HG02870 (cell line): ENCODE measurements around the gene CCDC192.
"Not testable (repeated sequence)": the region's sequence is repeated elsewhere in the genome, so short reads cannot be mapped to it uniquely, and the experiment has no call there.

ENCODE experiments used
- ATAC-seq: cut with Tn5 transposase; IDR thresholded peaks from one replicate; pipeline ENCODE4 v1.9.1; 2021; ENCODE audit warnings: mild to moderate bottlenecking, moderate library complexity; ENCODE audit not compliant: unreplicated experiment

The CCDC192 gene

GRCh38 chr5:127697894-127698600 lies 5.1 kb upstream of the CCDC192 start:
- ATAC-seq, result no peak

GRCh38 chr5:127699416-127699815 lies 3.8 kb upstream of the CCDC192 start:
- no peak for ATAC-seq

- ATAC-seq, result no peak
Observed at GRCh38 chr5:127700237-127700766, 2.9 kb upstream of the CCDC192 start.

- ATAC-seq, result no peak
Observed at GRCh38 chr5:127702434-127702833, 757 bp upstream of the CCDC192 start.

GRCh38 chr5:127705120-127705892 lies 2.1 kb downstream of the CCDC192 start:
- ATAC-seq, result peak; percentile 46

GRCh38 chr5:127706691-127707090 lies 3.5 kb downstream of the CCDC192 start:
- no peak for ATAC-seq

- no peak for ATAC-seq
Observed at GRCh38 chr5:127707209-127707608, 4.0 kb downstream of the CCDC192 start.

GRCh38 chr5:127713083-127713482 lies 9.9 kb downstream of the CCDC192 start:
- ATAC-seq, result not testable (repeated sequence)

- ATAC-seq, result no peak
Observed at GRCh38 chr5:127718181-127718580, 15.0 kb downstream of the CCDC192 start.

- no peak for ATAC-seq
Observed at GRCh38 chr5:127723571-127723970, 20.4 kb downstream of the CCDC192 start.

GRCh38 chr5:127725673-127726072 lies 22.5 kb downstream of the CCDC192 start:
- ATAC-seq, result no peak

GRCh38 chr5:127732963-127733362 lies 29.8 kb downstream of the CCDC192 start:
- ATAC-seq, result no peak

- not testable (repeated sequence) for ATAC-seq
Observed at GRCh38 chr5:127739348-127739747, 36.2 kb downstream of the CCDC192 start.

GRCh38 chr5:127739807-127740384 lies 36.7 kb downstream of the CCDC192 start:
- ATAC-seq, result no peak

GRCh38 chr5:127741412-127741811 lies 38.2 kb downstream of the CCDC192 start:
- ATAC-seq, result no peak

- no peak for ATAC-seq
Observed at GRCh38 chr5:127744241-127744640, 41.0 kb downstream of the CCDC192 start.

- no peak for ATAC-seq
Observed at GRCh38 chr5:127746756-127747155, 43.6 kb downstream of the CCDC192 start.

- not testable (repeated sequence) for ATAC-seq
Observed at GRCh38 chr5:127752503-127753265, 49.5 kb downstream of the CCDC192 start.

GRCh38 chr5:127754259-127754658 lies 51.1 kb downstream of the CCDC192 start:
- no peak for ATAC-seq

GRCh38 chr5:127754706-127755105 lies 51.5 kb downstream of the CCDC192 start:
- no peak for ATAC-seq

- ATAC-seq, result peak; percentile 68
Observed at GRCh38 chr5:127757576-127757975, 54.4 kb downstream of the CCDC192 start.
